Hematopoietic multipotent progenitor cell (in vitro differentiated cells): ENCODE results near the gene CDH15. TPM values are rescaled to one million over a fixed set of nuclear protein-coding genes. Genes with fewer than 3 reads are reported as not detected.
A peak's percentile ranks its signal among the peaks of the same experiment; 100 is the strongest.
"Not testable (repeated sequence)": the region's sequence is repeated elsewhere in the genome, so short reads cannot be mapped to it uniquely, and the experiment has no call there.

Source experiments
- DNase-seq, 3 donors: peaks; one replicate each; pipeline ENCODE4 v3.0.0-alpha.2; 2011 to 2015; ENCODE audit warnings: low read depth in 2 of 3, low spot score in 2 of 3
- total RNA-seq: library from RNA; depleted of rRNA; stranded (reverse); fragments of >200 nt; gene quantifications from one replicate; pipeline ENCODE4 v1.2.3, GENCODE V29; 2012

Gene CDH15
- total RNA-seq, 1 donor = not detected

DNA sequence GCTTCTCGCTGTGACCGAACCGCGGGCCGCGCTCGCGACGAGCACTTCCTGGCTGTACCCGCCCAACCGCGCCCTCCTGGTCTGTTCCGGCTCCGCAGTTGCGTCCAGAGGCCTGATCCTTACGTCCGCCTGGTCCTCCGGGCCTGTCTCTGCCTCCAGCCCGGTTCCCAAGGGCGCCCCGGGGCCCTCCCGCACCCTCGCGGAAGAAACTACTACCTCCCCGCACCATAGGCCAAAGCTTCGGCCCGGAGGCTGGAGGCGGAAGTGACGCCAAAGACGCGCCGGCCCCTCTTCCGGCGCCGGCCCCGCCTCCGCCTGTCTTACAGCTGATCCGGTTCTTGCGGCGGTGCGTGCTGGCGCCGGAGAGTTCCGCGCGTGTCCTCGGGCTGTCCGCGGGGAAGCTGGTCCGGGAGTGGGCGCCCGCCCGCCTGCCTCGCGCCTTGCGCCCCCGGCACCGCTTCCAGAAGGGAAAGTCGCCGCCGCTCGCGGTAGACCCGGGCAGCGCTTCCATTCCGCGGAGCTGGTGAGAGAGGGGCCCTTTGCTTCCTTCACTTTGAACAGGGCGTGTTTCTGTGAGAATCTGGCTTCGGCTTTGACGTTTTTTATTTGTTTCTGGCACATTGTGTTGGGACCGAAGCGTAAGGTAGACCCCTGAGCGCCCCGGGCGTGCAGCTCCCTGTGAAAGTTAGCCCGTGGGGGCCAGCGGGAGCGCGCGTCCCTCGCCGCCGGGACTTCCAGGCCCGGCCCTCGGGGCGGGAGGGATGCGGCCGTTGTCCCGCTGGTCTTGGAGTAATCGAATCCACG lies 46.0 kb downstream of the CDH15 start, which contains the start of gene ZNF778:
TSS of gene ZNF778 (plus strand) at position 316 of the 804 bp plus-strand sequence. CDS start 3,425 bp downstream, outside the sequence.
- peak; percentile 67 to 84 (median 83) for DNase-seq

- DNase-seq = no peak
These were observed 47.8 kb downstream of the CDH15 start for GRCh38 chr16:89219365-89219764.

DNA sequence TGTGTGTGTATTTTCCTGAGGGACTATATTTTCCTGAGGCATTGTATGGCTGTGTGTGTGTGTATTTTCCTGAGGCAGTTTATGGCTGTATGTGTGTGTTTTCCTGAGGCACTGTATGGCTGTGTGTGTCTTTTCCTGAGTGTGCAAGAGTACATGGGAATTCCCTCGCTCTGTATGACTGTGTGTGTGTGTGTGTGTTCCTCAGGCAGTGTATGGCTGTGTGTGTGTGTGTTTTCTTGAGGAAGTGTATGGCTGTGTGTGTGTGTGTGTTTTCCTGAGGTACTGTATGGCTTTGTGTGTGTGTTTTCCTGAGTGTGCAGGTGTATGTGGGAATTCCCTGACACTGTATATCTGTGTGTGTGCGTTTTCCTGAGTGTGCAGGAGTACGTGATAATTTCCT lies 50.1 kb downstream of the CDH15 start:
- DNase-seq = no peak

DNA sequence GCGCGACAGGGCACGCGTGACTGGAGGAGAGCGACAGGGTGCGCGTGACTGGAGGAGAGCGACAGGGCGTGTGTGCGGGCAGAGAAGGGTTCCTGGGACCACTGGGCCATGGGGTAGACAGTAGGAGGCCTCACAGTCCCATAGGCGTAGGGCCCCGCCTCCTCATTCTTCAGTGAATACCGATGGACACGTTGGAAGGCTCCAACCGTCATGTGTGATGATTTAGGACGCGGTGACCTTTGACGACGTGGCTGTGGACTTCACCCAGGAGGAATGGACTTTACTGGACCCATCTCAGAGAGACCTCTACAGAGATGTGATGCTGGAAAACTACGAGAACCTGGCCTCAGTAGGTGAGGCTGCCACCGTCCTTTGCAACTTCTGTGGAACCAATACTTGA lies 51.4 kb downstream of the CDH15 start:
- DNase-seq = no peak

DNA sequence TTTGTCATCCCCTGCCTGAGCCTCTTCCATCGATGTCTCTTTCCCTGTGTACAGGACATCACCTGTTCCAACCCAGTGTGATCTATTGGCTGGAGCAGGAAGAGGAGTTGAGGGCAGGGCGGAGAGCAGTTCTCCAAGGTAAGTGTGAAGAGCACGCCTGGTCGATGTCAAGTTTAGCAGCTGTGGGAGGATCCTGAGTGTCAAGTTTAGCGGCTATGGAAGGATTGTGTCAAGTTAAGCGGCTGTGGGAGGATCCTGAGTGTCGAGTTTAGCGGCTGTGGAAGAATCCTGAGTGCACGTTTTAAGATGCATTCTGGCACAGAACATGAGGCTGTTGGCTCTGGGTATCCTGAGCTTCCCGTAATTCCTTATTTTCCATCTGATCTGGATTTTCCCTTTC lies 53.1 kb downstream of the CDH15 start:
- no peak for DNase-seq

GRCh38 chr16:89230255-89230654 lies 58.7 kb downstream of the CDH15 start:
- no peak for DNase-seq

- no peak for DNase-seq
These were observed 60.6 kb downstream of the CDH15 start for GRCh38 chr16:89232107-89232506.

GRCh38 chr16:89233678-89234490 lies 62.3 kb downstream of the CDH15 start:
- no peak for DNase-seq

GRCh38 chr16:89237733-89238132 lies 66.2 kb downstream of the CDH15 start:
- no peak for DNase-seq

- peak; percentile 84 to 91 (median 89) for DNase-seq
These were observed 69.8 kb downstream of the CDH15 start for GRCh38 chr16:89241187-89242007.

DNA sequence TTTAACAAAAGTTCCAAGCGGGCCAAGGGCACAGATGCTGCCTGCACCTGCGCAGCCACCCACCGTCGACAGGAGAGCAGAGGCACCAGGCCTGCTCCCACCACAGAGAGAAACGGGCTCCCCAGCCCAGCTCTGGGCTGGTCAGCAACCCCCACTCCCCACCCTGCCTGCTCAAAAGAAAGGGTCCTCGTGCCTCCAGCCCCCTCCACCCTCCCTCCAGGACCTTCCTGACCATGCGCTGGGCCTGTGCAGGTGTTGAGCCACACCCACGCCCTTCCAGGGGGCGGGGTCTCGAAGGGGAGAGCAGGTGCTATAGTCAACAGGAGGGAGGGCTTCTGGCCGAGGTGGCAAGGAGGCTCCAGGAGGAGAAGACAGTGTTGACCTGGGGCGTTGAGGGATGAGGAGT lies 71.2 kb downstream of the CDH15 start:
- DNase-seq = no peak

- DNase-seq = no peak
These were observed 72.1 kb downstream of the CDH15 start for GRCh38 chr16:89243664-89244063.

GRCh38 chr16:89244264-89244663 lies 72.7 kb downstream of the CDH15 start:
- not testable (repeated sequence) for DNase-seq

DNA sequence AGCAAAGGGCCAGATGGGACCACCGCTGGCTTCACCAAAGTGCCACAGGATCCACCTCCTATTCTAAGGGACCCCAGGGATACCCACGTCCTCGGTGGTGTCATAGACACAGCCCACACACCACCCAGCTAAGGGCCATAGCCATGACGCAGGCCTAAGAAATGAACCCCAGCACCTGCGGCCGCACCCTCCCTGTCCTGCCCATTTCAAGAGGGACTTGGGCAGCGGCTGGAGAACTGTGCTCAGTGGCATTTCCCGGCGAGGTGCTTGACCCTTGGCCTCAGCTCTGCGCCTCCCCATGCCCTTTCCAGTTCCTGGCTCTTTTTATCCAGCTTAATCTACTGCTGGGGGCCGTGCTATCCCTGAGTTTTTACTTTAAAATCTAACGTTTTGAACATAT lies 73.2 kb downstream of the CDH15 start:
- no peak for DNase-seq

Other genes with a start within 250 kb of the CDH15 start
- 32.0 TPM for gene CBFA2T3, start 194.5 kb upstream of the CDH15 start, total RNA-seq
- 46.6 TPM for gene ACSF3, start 77.9 kb upstream of the CDH15 start, total RNA-seq
- not detected for gene SLC22A31, start 28.8 kb downstream of the CDH15 start, total RNA-seq
- 8.1 TPM for gene ZNF778, start 46.0 kb downstream of the CDH15 start, total RNA-seq